HG03432 (cell line): ENCODE results near the gene TUBG2.
A peak's percentile ranks its signal among the peaks of the same experiment; 100 is the strongest.

Experiments
- ATAC-seq: cut with Tn5 transposase; IDR thresholded peaks from one replicate; pipeline ENCODE4 v1.9.1; 2021; ENCODE audit warnings: mild to moderate bottlenecking, moderate library complexity; ENCODE audit not compliant: unreplicated experiment

Gene TUBG2

GRCh38 chr17:42695500-42695899, 36.4 kb downstream of the TUBG2 start:
- ATAC-seq, result no peak

GRCh38 chr17:42697108-42697811, 38.2 kb downstream of the TUBG2 start:
- no peak for ATAC-seq

GRCh38 chr17:42698736-42699414, 39.8 kb downstream of the TUBG2 start:
- ATAC-seq, result no peak

GRCh38 chr17:42699415-42699740, 40.3 kb downstream of the TUBG2 start:
- no peak for ATAC-seq

- ATAC-seq, result no peak
Observed at GRCh38 chr17:42700586-42701289, 41.7 kb downstream of the TUBG2 start.

GRCh38 chr17:42702446-42702845, 43.4 kb downstream of the TUBG2 start:
- no peak for ATAC-seq

GRCh38 chr17:42704490-42704836, 45.4 kb downstream of the TUBG2 start:
- ATAC-seq, result no peak

GRCh38 chr17:42704837-42705494, 45.9 kb downstream of the TUBG2 start:
- ATAC-seq, result peak; percentile 77

GRCh38 chr17:42706732-42707131, 47.6 kb downstream of the TUBG2 start:
- no peak for ATAC-seq

- ATAC-seq, result no peak
Observed at GRCh38 chr17:42708588-42708987, 49.5 kb downstream of the TUBG2 start.

- ATAC-seq, result no peak
Observed at GRCh38 chr17:42709561-42709960, 50.5 kb downstream of the TUBG2 start.
